K562 (cell line): Measurements from ENCODE around the gene SLX4IP.

ENCODE experiments used
- BCOR ChIP-seq: fragments of 450-650 bp; IDR thresholded peaks from 2 replicates; pipeline ENCODE4 v1.6.1; 2016
- CTCF ChIP-seq, 3 experiments: IDR thresholded peaks in 2 of 3; conservative IDR thresholded peaks in 1 of 3; 2 replicates each; pipeline ENCODE4 v1.5.1; 2011 to 2012; ENCODE audit warnings: low read length in 3 of 3, mild to moderate bottlenecking in 3 of 3, control low read depth in 2 of 3, improper control_type of control experiment in 1 of 3, inconsistent platforms in 1 of 3, low read depth in 1 of 3, mixed read lengths in 1 of 3, moderate library complexity in 1 of 3; ENCODE audit not compliant: insufficient read depth in 2 of 3
- FOXA3 ChIP-seq, 2 experiments: fragments of 450-650 bp in 1 of 2; sonication (generic) in 1 of 2; formaldehyde crosslinking; IDR thresholded peaks in 1 of 2; conservative IDR thresholded peaks in 1 of 2; 2 replicates each; pipeline versions ENCODE4 v1.4.0 to v1.8.0; 2020 to 2022; ENCODE audit warnings: mild to moderate bottlenecking in 2 of 2, missing genetic modification reagents in 1 of 2
- FOXK1 ChIP-seq: sonication (generic); formaldehyde crosslinking; IDR thresholded peaks from 2 replicates; pipeline ENCODE4 v1.8.0; 2022; ENCODE audit warnings: missing genetic modification reagents, mild to moderate bottlenecking, borderline replicate concordance
- HNRNPH1 ChIP-seq: fragments of 200-400 bp; formaldehyde crosslinking; optimal IDR thresholded peaks from 2 replicates; pipeline ENCODE3; 2017; ENCODE audit warnings: low read depth, mild to moderate bottlenecking, low read length, moderate library complexity
- KDM1A ChIP-seq, 2 experiments: fragments of 450-650 bp; IDR thresholded peaks; 2 replicates each; pipeline ENCODE4 v1.6.1; 2016; ENCODE audit warnings: mild to moderate bottlenecking in 2 of 2
- POU5F1 ChIP-seq: fragments of 150-350 bp; IDR thresholded peaks from 2 replicates; pipeline ENCODE4 v1.6.1; 2014; ENCODE audit warnings: borderline replicate concordance, low read length, low read depth, mild to moderate bottlenecking; ENCODE audit not compliant: partially characterized antibody

- TF ChIP-seq KDM1A (IDR thresholded peaks at IDR 0.05), result no peak
- TF ChIP-seq POU5F1, result no peak
- TF ChIP-seq CTCF (IDR thresholded peaks at IDR 0.05 in 2 of 3, conservative IDR thresholded peaks at IDR 0.05 in 1 of 3; ENCODE audit: insufficient read depth in 2 of 3, low read depth in 1 of 3, low read length in 3 of 3), result no peak
- no peak for TF ChIP-seq FOXK1
- no peak for TF ChIP-seq HNRNPH1
- no peak for TF ChIP-seq FOXA3 (CRISPR knock-in tag; conservative IDR thresholded peaks at IDR 0.05 in 1 of 2, IDR thresholded peaks at IDR 0.05 in 1 of 2)
- no peak for TF ChIP-seq BCOR
These were observed 207.9 kb downstream of the SLX4IP start for GRCh38 chr20:10642856-10643559.
